Peyer's patch (tissue), 4 donors: ENCODE data around the gene KIF5B.

ENCODE experiments used
- CTCF ChIP-seq, 6 experiments: fragments of 450-650 bp in 4 of 6; fragments of 200-600 bp in 2 of 6; sonication (generic) in 1 of 6; IDR thresholded peaks; one replicate each; pipeline ENCODE4 v1.5.1; 2017 to 2019; ENCODE audit warnings: antibody characterized with exemption in 6 of 6, mild to moderate bottlenecking in 3 of 6, moderate library complexity in 1 of 6
- POLR2A ChIP-seq, 2 donors: fragments of 450-650 bp; IDR thresholded peaks; one replicate each; pipeline ENCODE4 v1.5.1; 2017; ENCODE audit warnings: antibody characterized with exemption in 2 of 2, mild to moderate bottlenecking in 2 of 2, moderate library complexity in 2 of 2

GRCh38 chr10:31980471-31980870 lies 75.8 kb downstream of the KIF5B start:
- TF ChIP-seq CTCF (IDR thresholded peaks at IDR 0.05) (no peak), POLR2A (IDR thresholded peaks at IDR 0.05) (no peak)
